ENCODE data around the gene RRP15.

The RRP15 gene

GRCh38 chr1:218349348-218350034 is 64.4 kb downstream of the RRP15 start:
- peak overlapping the region; percentile 91 for H3K4me3 ChIP-seq (replicated peaks; ENCODE audit: low read depth, low read length)
- DNase-seq (ENCODE audit: low read depth) = peak; percentile 24
- TF ChIP-seq CTCF (IDR thresholded peaks at IDR 0.05; ENCODE audit: low read length, missing control alignments) = no peak

DNA sequence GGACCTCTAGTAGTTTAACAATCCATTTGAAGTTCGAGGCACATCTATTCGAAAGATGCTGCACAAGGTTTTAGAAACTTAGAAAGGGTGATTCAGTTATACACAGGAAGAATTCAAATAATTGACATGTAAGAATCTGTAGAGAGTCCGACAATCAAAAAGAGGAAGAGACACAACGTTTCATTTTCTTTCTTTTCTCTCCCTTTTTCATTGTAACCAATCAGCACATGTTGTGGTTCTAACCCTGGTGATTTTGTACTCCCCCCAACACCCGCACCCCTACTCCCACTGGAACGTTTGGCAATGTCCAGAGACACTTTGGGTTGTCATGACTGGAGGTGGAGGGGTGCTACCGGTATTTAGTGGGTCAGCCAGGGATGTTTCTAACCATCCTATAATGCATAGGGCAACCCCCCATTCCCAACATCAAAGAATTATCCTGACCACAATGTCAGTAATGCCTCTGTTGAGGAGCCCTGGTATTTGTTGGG is 65.0 kb downstream of the RRP15 start:
- peak overlapping the region; percentile 91 for H3K4me3 ChIP-seq (replicated peaks; ENCODE audit: low read depth, low read length)
- TF ChIP-seq CTCF (IDR thresholded peaks at IDR 0.05; ENCODE audit: low read length, missing control alignments) = no peak
- DNase-seq (ENCODE audit: low read depth) = no peak

- DNase-seq (ENCODE audit: low read depth) = peak; percentile 87
- no peak for TF ChIP-seq CTCF (IDR thresholded peaks at IDR 0.05; ENCODE audit: low read length, missing control alignments)
- peak overlapping the region; percentile 91 for H3K4me3 ChIP-seq (replicated peaks; ENCODE audit: low read depth, low read length)
Measured at GRCh38 chr1:218350801-218351266, 65.7 kb downstream of the RRP15 start.

GRCh38 chr1:218351391-218352074 is 66.4 kb downstream of the RRP15 start:
- peak overlapping the region; percentile 91 for H3K4me3 ChIP-seq (replicated peaks; ENCODE audit: low read depth, low read length)
- peak; percentile 86 for DNase-seq (ENCODE audit: low read depth)
- TF ChIP-seq CTCF (IDR thresholded peaks at IDR 0.05; ENCODE audit: low read length, missing control alignments) = peak; percentile 68

DNA sequence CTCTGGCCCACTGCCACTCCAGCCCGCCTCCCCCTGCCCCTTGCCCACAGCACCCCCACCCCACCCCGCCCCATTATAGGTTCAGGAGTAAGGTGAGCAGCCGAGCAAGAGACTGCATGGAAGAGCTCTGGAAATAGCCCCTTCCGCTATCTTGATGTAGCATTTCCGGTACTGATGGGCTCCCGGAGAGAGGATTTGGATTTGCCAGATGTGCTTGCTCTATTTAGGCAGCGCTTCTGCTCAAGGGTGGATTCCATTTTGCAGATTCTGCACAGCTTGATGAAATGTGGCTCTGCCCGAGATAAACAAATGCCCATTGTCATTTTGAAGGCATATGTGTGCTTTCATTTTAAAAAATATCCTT is 67.0 kb downstream of the RRP15 start:
- no peak for TF ChIP-seq CTCF (IDR thresholded peaks at IDR 0.05; ENCODE audit: low read length, missing control alignments)
- H3K4me3 ChIP-seq (replicated peaks; ENCODE audit: low read depth, low read length) = no peak overlapping the region
- DNase-seq (ENCODE audit: low read depth) = no peak

- no peak overlapping the region for H3K4me3 ChIP-seq (replicated peaks; ENCODE audit: low read depth, low read length)
- no peak for DNase-seq (ENCODE audit: low read depth)
- no peak for TF ChIP-seq CTCF (IDR thresholded peaks at IDR 0.05; ENCODE audit: low read length, missing control alignments)
Measured at GRCh38 chr1:218353656-218354055, 68.6 kb downstream of the RRP15 start.
